Mucosa of stomach (tissue), 1 donor: ENCODE results near the gene AOX1.
"Not testable (repeated sequence)": the region's sequence is repeated elsewhere in the genome, so short reads cannot be mapped to it uniquely, and the experiment has no call there.

Experiments used
- H3K27me3 ChIP-seq: one replicate; pipeline ENCODE4 v1.7.0; 2013; ENCODE audit warnings: mild to moderate bottlenecking, low read length; ENCODE audit not compliant: control insufficient read depth, insufficient read depth
- H3K36me3 ChIP-seq: one replicate; pipeline ENCODE4 v1.7.0; 2013; ENCODE audit warnings: low read length; ENCODE audit not compliant: control insufficient read depth, insufficient read depth
- H3K4me1 ChIP-seq: one replicate; pipeline ENCODE4 v1.7.0; 2013; ENCODE audit warnings: mild to moderate bottlenecking, low read length; ENCODE audit not compliant: control insufficient read depth, insufficient read depth
- H3K4me3 ChIP-seq: one replicate; pipeline ENCODE4 v1.7.0; 2013; ENCODE audit warnings: low read length
- H3K9ac ChIP-seq: one replicate; pipeline ENCODE4 v1.7.0; 2013; ENCODE audit warnings: mild to moderate bottlenecking, low read length, moderate library complexity
- H3K9me3 ChIP-seq: one replicate; pipeline ENCODE4 v1.7.0; 2013; ENCODE audit warnings: mild to moderate bottlenecking, low read length, moderate library complexity; ENCODE audit not compliant: control insufficient read depth
- donor health status: Pancreatic carcinoma.

Gene AOX1

GRCh38 chr2:200585730-200586643, at the start of gene AOX1:
Gene AOX1, plus strand, starts transcription at chr2:200586014. Its CDS starts 95 bp downstream, at chr2:200586109.
- Histone ChIP-seq H3K27me3 (peaks cover 47% of the 10 kb centered on the region), H3K4me1 (peaks cover 8% of the 10 kb centered on the region), H3K9ac (peak within 1 kb of the TSS; percentile 37), H3K4me3 (no peak within 1 kb of the TSS), H3K36me3 (no peaks in the 10 kb centered on the region), H3K9me3 (no peaks in the 10 kb centered on the region)

- no peaks in the 10 kb centered on the region for H3K27me3 ChIP-seq
- H3K4me3 ChIP-seq: no peak overlapping the region
- H3K36me3 ChIP-seq: no peaks in the 10 kb centered on the region
- no peaks in the 10 kb centered on the region for H3K9me3 ChIP-seq
- H3K9ac ChIP-seq: no peak overlapping the region
- H3K4me1 ChIP-seq: no peaks in the 10 kb centered on the region
Observed at GRCh38 chr2:200538139-200538538, 47.7 kb upstream of the AOX1 start.

GRCh38 chr2:200540793-200541192, 45.0 kb upstream of the AOX1 start:
- Histone ChIP-seq H3K4me1 (no peaks in the 10 kb centered on the region), H3K27me3 (no peaks in the 10 kb centered on the region), H3K9ac (no peak overlapping the region), H3K4me3 (no peak overlapping the region), H3K36me3 (no peaks in the 10 kb centered on the region), H3K9me3 (no peaks in the 10 kb centered on the region)

GRCh38 chr2:200566596-200566995, 19.2 kb upstream of the AOX1 start:
- H3K9ac ChIP-seq, H3K4me3 ChIP-seq, H3K27me3 ChIP-seq, H3K4me1 ChIP-seq, H3K9me3 ChIP-seq, H3K36me3 ChIP-seq: not testable (repeated sequence)

- Histone ChIP-seq H3K9me3 (no peaks in the 10 kb centered on the region), H3K4me3 (no peak overlapping the region), H3K36me3 (no peaks in the 10 kb centered on the region), H3K4me1 (no peaks in the 10 kb centered on the region), H3K27me3 (no peaks in the 10 kb centered on the region), H3K9ac (no peak overlapping the region)
Observed at GRCh38 chr2:200567932-200568331, 17.9 kb upstream of the AOX1 start.

- Histone ChIP-seq H3K27me3 (no peaks in the 10 kb centered on the region), H3K36me3 (no peaks in the 10 kb centered on the region), H3K9me3 (no peaks in the 10 kb centered on the region), H3K4me3 (no peak overlapping the region), H3K4me1 (no peaks in the 10 kb centered on the region), H3K9ac (no peak overlapping the region)
Observed at GRCh38 chr2:200575957-200576356, 9.9 kb upstream of the AOX1 start.

- Histone ChIP-seq H3K4me3 (no peak overlapping the region), H3K9me3 (no peaks in the 10 kb centered on the region), H3K4me1 (no peaks in the 10 kb centered on the region), H3K9ac (no peak overlapping the region), H3K27me3 (no peaks in the 10 kb centered on the region), H3K36me3 (no peaks in the 10 kb centered on the region)
Observed at GRCh38 chr2:200577027-200577426, 8.8 kb upstream of the AOX1 start.

- Histone ChIP-seq H3K4me1 (no peaks in the 10 kb centered on the region), H3K36me3 (no peaks in the 10 kb centered on the region), H3K9ac (no peak overlapping the region), H3K9me3 (no peaks in the 10 kb centered on the region), H3K27me3 (no peaks in the 10 kb centered on the region), H3K4me3 (no peak overlapping the region)
Observed at GRCh38 chr2:200578778-200579177, 7.0 kb upstream of the AOX1 start.

- Histone ChIP-seq H3K27me3 (peaks cover 33% of the 10 kb centered on the region), H3K36me3 (no peaks in the 10 kb centered on the region), H3K9me3 (no peaks in the 10 kb centered on the region), H3K4me3 (no peak overlapping the region), H3K4me1 (peaks cover 8% of the 10 kb centered on the region), H3K9ac (no peak overlapping the region)
Observed at GRCh38 chr2:200584639-200585038, 1.2 kb upstream of the AOX1 start.

GRCh38 chr2:200585340-200585729, 479 bp upstream of the AOX1 start:
- Histone ChIP-seq H3K4me3 (no peak overlapping the region), H3K4me1 (peaks cover 8% of the 10 kb centered on the region), H3K36me3 (no peaks in the 10 kb centered on the region), H3K9me3 (no peaks in the 10 kb centered on the region), H3K27me3 (peaks cover 40% of the 10 kb centered on the region), H3K9ac (peak overlapping the region; percentile 37)

- peaks cover 8% of the 10 kb centered on the region for H3K4me1 ChIP-seq
- H3K27me3 ChIP-seq: peaks cover 53% of the 10 kb centered on the region
- no peaks in the 10 kb centered on the region for H3K36me3 ChIP-seq
- H3K4me3 ChIP-seq: no peak overlapping the region
- peak overlapping the region; percentile 37 for H3K9ac ChIP-seq
- H3K9me3 ChIP-seq: no peaks in the 10 kb centered on the region
Observed at GRCh38 chr2:200586644-200586975, 796 bp downstream of the AOX1 start.

- H3K9ac ChIP-seq: no peak overlapping the region
- H3K36me3 ChIP-seq: no peaks in the 10 kb centered on the region
- H3K4me1 ChIP-seq: peaks cover 10% of the 10 kb centered on the region
- peaks cover 56% of the 10 kb centered on the region for H3K27me3 ChIP-seq
- no peak overlapping the region for H3K4me3 ChIP-seq
- no peaks in the 10 kb centered on the region for H3K9me3 ChIP-seq
Observed at GRCh38 chr2:200587007-200587616, 1.3 kb downstream of the AOX1 start.
